HEK293T (cell line): ENCODE measurements around the gene ZFP36.

Experiments used
- CTCF ChIA-PET: fragments of 350-600 bp; formaldehyde crosslinking; extraction: SDS; loops from one replicate; lab custom pipeline; 2021; ENCODE audit warnings: antibody characterized with exemption, inconsistent platforms; lab: Yijun Ruan, JAX
- POLR2A ChIA-PET: fragments of 350-600 bp; formaldehyde crosslinking; extraction: SDS; loops from one replicate; lab custom pipeline; 2020; ENCODE audit warnings: antibody characterized with exemption, inconsistent platforms; lab: Yijun Ruan, JAX
- DNase-seq: peaks from one replicate; pipeline ENCODE4 v3.0.0; 2012; ENCODE audit warnings: mixed read lengths; ENCODE audit errors: extremely low spot score
- ARNT ChIP-seq: fragments of 450-650 bp; IDR thresholded peaks from 2 replicates; pipeline ENCODE4 v1.6.1; 2017; ENCODE audit warnings: mild to moderate bottlenecking
- BHLHE40 ChIP-seq: fragments of 450-650 bp; IDR thresholded peaks from 2 replicates; pipeline ENCODE4 v1.6.1; 2016; ENCODE audit warnings: mild to moderate bottlenecking, moderate library complexity, borderline replicate concordance
- CTBP1 ChIP-seq: fragments of 450-650 bp; IDR thresholded peaks from 2 replicates; pipeline ENCODE4 v1.6.1; 2016; ENCODE audit warnings: borderline replicate concordance
- ELF4 ChIP-seq: fragments of 450-650 bp; IDR thresholded peaks from 2 replicates; pipeline ENCODE4 v1.6.1; 2017; ENCODE audit warnings: antibody characterized with exemption
- FOXA1 ChIP-seq: fragments of 450-650 bp; IDR thresholded peaks from 2 replicates; pipeline ENCODE4 v1.6.1; 2016; ENCODE audit warnings: mild to moderate bottlenecking
- FOXK2 ChIP-seq: fragments of 450-650 bp; IDR thresholded peaks from 2 replicates; pipeline ENCODE4 v1.6.1; 2016; ENCODE audit warnings: mild to moderate bottlenecking
- FOXM1 ChIP-seq: fragments of 450-650 bp; IDR thresholded peaks from 2 replicates; pipeline ENCODE4 v1.6.1; 2017; ENCODE audit warnings: mild to moderate bottlenecking, borderline replicate concordance
- HDGF ChIP-seq: fragments of 450-650 bp; IDR thresholded peaks from 2 replicates; pipeline ENCODE4 v1.6.1; 2017; ENCODE audit warnings: antibody characterized with exemption, borderline replicate concordance
- L3MBTL2 ChIP-seq: fragments of 450-650 bp; conservative IDR thresholded peaks from 2 replicates; pipeline ENCODE4 v1.6.1; 2016; ENCODE audit warnings: mild to moderate bottlenecking
- LEF1 ChIP-seq: fragments of 450-650 bp; IDR thresholded peaks from 2 replicates; pipeline ENCODE4 v1.6.1; 2017; ENCODE audit warnings: mild to moderate bottlenecking, borderline replicate concordance
- NFRKB ChIP-seq: fragments of 450-650 bp; IDR thresholded peaks from 2 replicates; pipeline ENCODE4 v1.6.1; 2016; ENCODE audit warnings: mild to moderate bottlenecking, moderate library complexity
- SP1 ChIP-seq: fragments of 450-650 bp; IDR thresholded peaks from 2 replicates; pipeline ENCODE4 v1.6.1; 2017
- SUZ12 ChIP-seq: fragments of 450-650 bp; IDR thresholded peaks from 2 replicates; pipeline ENCODE4 v1.6.1; 2016; ENCODE audit warnings: mild to moderate bottlenecking
- TARDBP ChIP-seq: fragments of 450-650 bp; IDR thresholded peaks from 2 replicates; pipeline ENCODE4 v1.6.1; 2016
- ZNF384 ChIP-seq: fragments of 450-650 bp; IDR thresholded peaks from 2 replicates; pipeline ENCODE4 v1.6.1; 2016
- TF ChIP-seq, protein P1 (sequence below): fragments of 450-650 bp; IDR thresholded peaks from 2 replicates; pipeline ENCODE4 v1.6.1; 2016

The ZFP36 gene

DNA sequence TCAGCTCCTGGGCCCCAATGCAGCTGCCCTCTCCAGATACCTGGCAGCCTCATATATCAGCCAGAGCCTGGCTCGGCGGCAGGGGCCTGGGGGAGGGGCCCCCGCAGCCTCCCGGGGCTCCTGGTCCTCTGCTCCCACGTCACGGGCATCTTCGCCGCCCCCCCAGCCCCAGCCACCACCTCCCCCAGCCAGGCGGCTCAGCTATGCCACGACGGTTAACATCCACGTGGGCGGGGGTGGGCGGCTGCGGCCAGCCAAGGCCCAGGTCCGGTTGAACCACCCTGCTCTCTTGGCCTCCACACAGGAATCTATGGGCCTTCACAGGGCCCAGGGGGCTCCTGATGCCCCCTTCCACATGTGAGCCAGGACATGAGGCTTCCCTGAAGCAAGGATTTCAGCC, 18.3 kb downstream of the ZFP36 start:
- TF ChIP-seq FOXA1: no peak
- ChIA-PET POLR2A (interaction anchor here (2.2 to 3.4 kb wide), 2 partner anchors 8 to 11 kb away, joined by 9 to 30 read pairs; partner anchors contain the start of gene RPS16), CTCF (no interaction called here)
- DNase-seq: no peak

DNA sequence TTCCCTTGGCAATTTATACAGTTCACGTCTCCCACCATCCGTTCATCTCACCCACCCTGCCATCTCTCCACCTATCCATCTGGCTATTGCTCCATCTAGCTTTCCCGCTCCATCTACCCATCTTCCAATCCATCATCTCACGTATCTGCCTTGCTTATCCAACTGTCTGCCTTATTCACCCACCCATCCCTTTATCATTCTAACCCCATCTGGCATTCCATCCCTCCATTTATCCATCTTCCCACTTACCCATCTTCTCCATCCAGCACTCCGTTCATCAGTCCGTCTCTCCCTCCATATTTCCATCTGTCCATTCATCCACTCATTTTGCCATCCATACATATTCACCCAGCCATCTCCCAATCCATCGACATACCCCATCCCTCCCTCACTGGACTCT, 19.1 kb downstream of the ZFP36 start:
- POLR2A ChIA-PET: interaction anchor here (2.4 to 3.4 kb wide), 2 partner anchors 10 kb away, joined by 30 to 52 read pairs; partner anchors contain the start of gene RPS16
- CTCF ChIA-PET: no interaction called here
- DNase-seq: no peak

DNA sequence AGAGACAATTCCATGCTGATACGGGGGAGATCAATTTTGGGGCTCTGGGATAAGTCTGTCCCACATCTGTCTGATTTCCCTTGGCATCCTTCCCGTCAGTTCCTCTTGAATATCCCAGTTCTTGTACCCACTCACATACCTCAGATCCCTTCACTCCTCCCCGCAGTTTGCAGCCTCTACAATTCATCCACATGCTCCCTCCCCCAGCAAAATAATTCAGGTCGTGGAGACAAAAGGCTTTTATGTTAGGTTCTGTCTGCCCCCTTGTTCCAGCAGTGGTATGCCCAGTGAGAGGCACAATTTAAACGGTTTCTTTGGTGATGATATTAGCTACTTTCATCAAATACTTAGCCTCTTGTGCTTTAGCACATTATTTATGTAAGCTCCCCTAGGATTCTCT, 19.5 kb downstream of the ZFP36 start:
- CTCF ChIA-PET: no interaction called here
- DNase-seq: no peak
- no peak for TF ChIP-seq CTBP1
- no peak for TF ChIP-seq FOXM1
- TF ChIP-seq FOXA1: no peak
- no peak for TF ChIP-seq LEF1
- POLR2A ChIA-PET: interaction anchor here (0.8 to 2.4 kb wide), 2 partner anchors 10 to 35 kb away, joined by 3 to 52 read pairs; partner anchors contain the start of genes MED29, PAF1 and RPS16

More for the DNA sequence above, 19.1 kb downstream of the ZFP36 start:
- TF ChIP-seq ARNT (no peak), FOXK2 (no peak), ELF4 (no peak), SP1 (no peak), BHLHE40 (no peak), FOXA1 (no peak), HDGF (no peak), NFRKB (no peak), FOXM1 (no peak), LEF1 (no peak)
- TF ChIP-seq, protein P1, sequence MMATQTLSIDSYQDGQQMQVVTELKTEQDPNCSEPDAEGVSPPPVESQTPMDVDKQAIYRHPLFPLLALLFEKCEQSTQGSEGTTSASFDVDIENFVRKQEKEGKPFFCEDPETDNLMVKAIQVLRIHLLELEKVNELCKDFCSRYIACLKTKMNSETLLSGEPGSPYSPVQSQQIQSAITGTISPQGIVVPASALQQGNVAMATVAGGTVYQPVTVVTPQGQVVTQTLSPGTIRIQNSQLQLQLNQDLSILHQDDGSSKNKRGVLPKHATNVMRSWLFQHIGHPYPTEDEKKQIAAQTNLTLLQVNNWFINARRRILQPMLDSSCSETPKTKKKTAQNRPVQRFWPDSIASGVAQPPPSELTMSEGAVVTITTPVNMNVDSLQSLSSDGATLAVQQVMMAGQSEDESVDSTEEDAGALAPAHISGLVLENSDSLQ: no peak

DNA sequence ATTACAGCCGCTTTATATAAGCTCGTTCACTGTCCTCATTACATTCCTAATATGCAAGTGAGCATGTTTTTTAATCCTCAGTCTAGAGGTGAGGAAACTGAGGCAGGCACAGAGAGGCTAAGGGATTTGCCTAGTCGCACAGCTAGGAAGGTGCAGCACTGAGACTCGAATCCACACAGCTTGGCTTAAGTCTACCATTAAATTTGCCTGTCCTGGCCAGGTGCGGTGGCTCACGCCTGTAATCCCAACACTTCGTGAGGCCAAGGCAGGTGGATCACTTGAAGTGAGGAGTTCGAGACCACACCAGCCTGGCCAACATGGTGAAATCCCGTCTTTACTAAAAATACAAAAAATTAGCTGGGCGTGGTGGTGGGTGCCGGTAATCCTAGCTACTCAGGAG, 21.1 kb downstream of the ZFP36 start:
- DNase-seq: no peak
- POLR2A ChIA-PET: interaction anchor here (0.5 to 2.4 kb wide), 4 partner anchors 8 to 437 kb away, joined by 3 to 52 read pairs (median 3); partner anchors contain the start of genes RPS16, SUPT5H and TIMM50
- TF ChIP-seq BHLHE40 (no peak), L3MBTL2 (no peak), FOXA1 (no peak), ZNF384 (no peak), FOXK2 (no peak), CTBP1 (no peak), SP1 (no peak), HDGF (no peak), ELF4 (no peak), NFRKB (no peak), ARNT (no peak), LEF1 (no peak), TARDBP (no peak), FOXM1 (no peak), SUZ12 (no peak)
- TF ChIP-seq, protein P1: no peak
- CTCF ChIA-PET: interaction anchor here (1.4 kb wide), 1 partner anchor 13 kb away, joined by 3 read pairs; no protein-coding TSS in a partner anchor

DNA sequence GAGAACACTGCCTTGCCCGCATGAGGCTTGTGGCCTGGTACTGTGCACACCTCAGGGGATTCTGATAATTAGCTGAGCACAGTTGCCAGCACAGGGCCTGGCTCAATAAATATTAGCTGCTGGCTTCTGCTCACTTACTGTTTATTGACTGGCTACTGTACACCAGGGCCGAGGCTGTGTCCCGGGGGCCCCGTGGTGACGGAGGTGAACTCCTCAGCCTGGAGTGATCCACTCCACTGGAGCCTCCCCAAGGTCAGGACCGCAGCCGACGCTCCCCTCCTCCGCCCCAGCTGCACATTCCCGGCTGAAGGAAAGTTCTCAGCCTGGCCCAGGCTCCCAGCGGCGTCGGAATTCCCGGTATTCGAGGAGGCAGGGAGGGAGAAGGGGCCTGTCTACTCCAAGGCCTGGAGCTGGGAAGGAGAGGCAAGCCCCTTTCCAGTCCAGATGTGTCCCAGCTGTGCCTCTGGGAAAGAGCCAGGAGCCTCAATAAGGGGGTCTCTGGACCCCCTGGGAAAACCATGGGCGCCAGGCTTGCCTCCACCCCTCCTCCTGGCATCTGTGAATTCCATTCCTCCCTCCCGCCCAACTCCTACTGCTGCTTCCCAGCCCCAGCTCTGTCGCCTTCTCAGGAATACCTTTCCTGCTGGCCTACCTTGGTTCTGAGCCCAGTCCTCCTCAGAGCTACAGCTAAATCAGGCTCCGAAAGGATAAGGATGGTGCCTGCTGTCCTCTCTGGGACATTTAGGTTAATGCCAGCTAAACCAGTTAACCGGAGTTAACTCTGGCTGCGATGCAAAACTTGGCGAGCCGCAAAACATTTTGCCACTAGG, 21.9 kb downstream of the ZFP36 start:
- no peak for DNase-seq
- ChIA-PET CTCF (interaction anchor here (0.6 to 1.4 kb wide), 5 partner anchors 12 to 760 kb away, joined by 3 to 10 read pairs (median 3); partner anchors contain the start of genes EID2B, MRPS12 and SARS2), POLR2A (interaction anchor here (0.8 to 2.4 kb wide), 4 partner anchors 7 to 52 kb away, joined by 3 to 52 read pairs (median 4); partner anchors contain the start of genes MED29, PAF1, RPS16 and TIMM50)
- TF ChIP-seq FOXK2 (no peak), ZNF384 (no peak), SUZ12 (no peak), FOXM1 (no peak), HDGF (no peak), TARDBP (no peak), CTBP1 (no peak), ELF4 (no peak), L3MBTL2 (no peak), NFRKB (no peak), ARNT (no peak), LEF1 (no peak), BHLHE40 (no peak), FOXA1 (no peak), SP1 (no peak)
- TF ChIP-seq, protein P1: no peak
